ENCODE measurements around the gene ARHGEF17.
A peak's percentile ranks its signal among the peaks of the same experiment; 100 is the strongest.

The ARHGEF17 gene, protein sequence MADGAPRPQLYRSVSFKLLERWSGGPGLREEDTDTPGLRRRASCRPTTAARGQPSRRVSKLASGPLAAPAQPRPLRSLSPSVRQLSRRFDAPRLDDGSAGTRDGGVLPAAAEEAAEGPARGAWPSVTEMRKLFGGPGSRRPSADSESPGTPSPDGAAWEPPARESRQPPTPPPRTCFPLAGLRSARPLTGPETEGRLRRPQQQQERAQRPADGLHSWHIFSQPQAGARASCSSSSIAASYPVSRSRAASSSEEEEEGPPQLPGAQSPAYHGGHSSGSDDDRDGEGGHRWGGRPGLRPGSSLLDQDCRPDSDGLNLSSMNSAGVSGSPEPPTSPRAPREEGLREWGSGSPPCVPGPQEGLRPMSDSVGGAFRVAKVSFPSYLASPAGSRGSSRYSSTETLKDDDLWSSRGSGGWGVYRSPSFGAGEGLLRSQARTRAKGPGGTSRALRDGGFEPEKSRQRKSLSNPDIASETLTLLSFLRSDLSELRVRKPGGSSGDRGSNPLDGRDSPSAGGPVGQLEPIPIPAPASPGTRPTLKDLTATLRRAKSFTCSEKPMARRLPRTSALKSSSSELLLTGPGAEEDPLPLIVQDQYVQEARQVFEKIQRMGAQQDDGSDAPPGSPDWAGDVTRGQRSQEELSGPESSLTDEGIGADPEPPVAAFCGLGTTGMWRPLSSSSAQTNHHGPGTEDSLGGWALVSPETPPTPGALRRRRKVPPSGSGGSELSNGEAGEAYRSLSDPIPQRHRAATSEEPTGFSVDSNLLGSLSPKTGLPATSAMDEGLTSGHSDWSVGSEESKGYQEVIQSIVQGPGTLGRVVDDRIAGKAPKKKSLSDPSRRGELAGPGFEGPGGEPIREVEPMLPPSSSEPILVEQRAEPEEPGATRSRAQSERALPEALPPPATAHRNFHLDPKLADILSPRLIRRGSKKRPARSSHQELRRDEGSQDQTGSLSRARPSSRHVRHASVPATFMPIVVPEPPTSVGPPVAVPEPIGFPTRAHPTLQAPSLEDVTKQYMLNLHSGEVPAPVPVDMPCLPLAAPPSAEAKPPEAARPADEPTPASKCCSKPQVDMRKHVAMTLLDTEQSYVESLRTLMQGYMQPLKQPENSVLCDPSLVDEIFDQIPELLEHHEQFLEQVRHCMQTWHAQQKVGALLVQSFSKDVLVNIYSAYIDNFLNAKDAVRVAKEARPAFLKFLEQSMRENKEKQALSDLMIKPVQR (N-terminal part only)

GRCh38 chr11:73308003-73308960 lies at the start of gene ARHGEF17:
ARHGEF17 (plus strand) TSS chr11:73308276; CDS start chr11:73308639, 363 bp downstream.
- TF ChIP-seq, protein P1, sequence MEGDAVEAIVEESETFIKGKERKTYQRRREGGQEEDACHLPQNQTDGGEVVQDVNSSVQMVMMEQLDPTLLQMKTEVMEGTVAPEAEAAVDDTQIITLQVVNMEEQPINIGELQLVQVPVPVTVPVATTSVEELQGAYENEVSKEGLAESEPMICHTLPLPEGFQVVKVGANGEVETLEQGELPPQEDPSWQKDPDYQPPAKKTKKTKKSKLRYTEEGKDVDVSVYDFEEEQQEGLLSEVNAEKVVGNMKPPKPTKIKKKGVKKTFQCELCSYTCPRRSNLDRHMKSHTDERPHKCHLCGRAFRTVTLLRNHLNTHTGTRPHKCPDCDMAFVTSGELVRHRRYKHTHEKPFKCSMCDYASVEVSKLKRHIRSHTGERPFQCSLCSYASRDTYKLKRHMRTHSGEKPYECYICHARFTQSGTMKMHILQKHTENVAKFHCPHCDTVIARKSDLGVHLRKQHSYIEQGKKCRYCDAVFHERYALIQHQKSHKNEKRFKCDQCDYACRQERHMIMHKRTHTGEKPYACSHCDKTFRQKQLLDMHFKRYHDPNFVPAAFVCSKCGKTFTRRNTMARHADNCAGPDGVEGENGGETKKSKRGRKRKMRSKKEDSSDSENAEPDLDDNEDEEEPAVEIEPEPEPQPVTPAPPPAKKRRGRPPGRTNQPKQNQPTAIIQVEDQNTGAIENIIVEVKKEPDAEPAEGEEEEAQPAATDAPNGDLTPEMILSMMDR (IDR thresholded peaks at IDR 0.05; ENCODE audit: low read length, missing control alignments), result no peak
- peak; percentile 75 for DNase-seq (ENCODE audit: low read depth)
- peak within 1 kb of the TSS; percentile 70 for H3K4me3 ChIP-seq (replicated peaks; ENCODE audit: low read depth, low read length)

GRCh38 chr11:73259406-73260126 lies 48.5 kb upstream of the ARHGEF17 start:
- H3K4me3 ChIP-seq (replicated peaks; ENCODE audit: low read depth, low read length), result no peak overlapping the region
- DNase-seq (ENCODE audit: low read depth), result no peak
- TF ChIP-seq, protein P1 (IDR thresholded peaks at IDR 0.05; ENCODE audit: low read length, missing control alignments), result no peak

GRCh38 chr11:73260127-73260457 lies 48.0 kb upstream of the ARHGEF17 start:
- no peak overlapping the region for H3K4me3 ChIP-seq (replicated peaks; ENCODE audit: low read depth, low read length)
- TF ChIP-seq, protein P1 (IDR thresholded peaks at IDR 0.05; ENCODE audit: low read length, missing control alignments), result no peak
- no peak for DNase-seq (ENCODE audit: low read depth)

GRCh38 chr11:73262851-73263495 lies 45.1 kb upstream of the ARHGEF17 start:
- TF ChIP-seq, protein P1 (IDR thresholded peaks at IDR 0.05; ENCODE audit: low read length, missing control alignments), result no peak
- peak; percentile 44 for DNase-seq (ENCODE audit: low read depth)
- H3K4me3 ChIP-seq (replicated peaks; ENCODE audit: low read depth, low read length), result no peak overlapping the region

- no peak overlapping the region for H3K4me3 ChIP-seq (replicated peaks; ENCODE audit: low read depth, low read length)
- TF ChIP-seq, protein P1 (IDR thresholded peaks at IDR 0.05; ENCODE audit: low read length, missing control alignments), result no peak
- DNase-seq (ENCODE audit: low read depth), result no peak
These were observed 44.4 kb upstream of the ARHGEF17 start for GRCh38 chr11:73263640-73264039.
